Fibroblast of lung (primary cell): ENCODE data around the gene ASIC2.

Experiments
- EZH2 ChIP-seq: IDR thresholded peaks from 2 replicates; pipeline ENCODE4 v1.5.1; 2012; ENCODE audit warnings: low read length, control low read depth, mild to moderate bottlenecking; ENCODE audit errors: missing control alignments
- TF ChIP-seq, protein P1 (sequence below), 2 donors: IDR thresholded peaks in 1 of 2; conservative IDR thresholded peaks in 1 of 2; 1 replicate in 1 of 2; 2 replicates in 1 of 2; pipeline ENCODE4 v1.5.1; 2011 to 2012; ENCODE audit warnings: low read length in 2 of 2, control low read depth in 1 of 2, inconsistent platforms in 1 of 2, low read depth in 1 of 2, mild to moderate bottlenecking in 1 of 2

DNA sequence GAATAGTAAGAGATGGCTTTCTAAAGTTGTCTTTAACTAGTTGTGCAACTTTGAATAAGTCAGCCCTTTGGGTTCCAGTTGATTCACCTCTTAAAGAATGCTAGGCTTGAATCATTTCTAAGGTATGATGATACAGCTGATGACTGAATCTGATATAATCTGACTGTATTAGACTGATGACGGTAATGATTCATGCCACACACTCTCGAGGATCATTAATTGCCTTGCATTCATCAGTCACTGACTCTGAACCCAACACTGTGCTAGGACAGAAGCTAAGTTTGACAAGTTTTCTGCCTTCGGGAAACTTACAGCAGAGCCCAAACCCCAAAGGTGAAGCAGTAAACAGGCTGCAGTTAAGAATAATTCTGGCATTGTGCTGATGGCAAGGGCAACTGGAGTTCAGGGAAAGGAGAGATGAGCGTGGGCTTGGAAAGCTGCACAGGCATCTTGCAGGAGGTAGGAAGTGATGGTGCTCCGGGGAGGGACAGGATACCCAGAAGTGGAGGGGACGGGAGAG, 25.8 kb downstream of the ASIC2 start:
- TF ChIP-seq, protein P1, sequence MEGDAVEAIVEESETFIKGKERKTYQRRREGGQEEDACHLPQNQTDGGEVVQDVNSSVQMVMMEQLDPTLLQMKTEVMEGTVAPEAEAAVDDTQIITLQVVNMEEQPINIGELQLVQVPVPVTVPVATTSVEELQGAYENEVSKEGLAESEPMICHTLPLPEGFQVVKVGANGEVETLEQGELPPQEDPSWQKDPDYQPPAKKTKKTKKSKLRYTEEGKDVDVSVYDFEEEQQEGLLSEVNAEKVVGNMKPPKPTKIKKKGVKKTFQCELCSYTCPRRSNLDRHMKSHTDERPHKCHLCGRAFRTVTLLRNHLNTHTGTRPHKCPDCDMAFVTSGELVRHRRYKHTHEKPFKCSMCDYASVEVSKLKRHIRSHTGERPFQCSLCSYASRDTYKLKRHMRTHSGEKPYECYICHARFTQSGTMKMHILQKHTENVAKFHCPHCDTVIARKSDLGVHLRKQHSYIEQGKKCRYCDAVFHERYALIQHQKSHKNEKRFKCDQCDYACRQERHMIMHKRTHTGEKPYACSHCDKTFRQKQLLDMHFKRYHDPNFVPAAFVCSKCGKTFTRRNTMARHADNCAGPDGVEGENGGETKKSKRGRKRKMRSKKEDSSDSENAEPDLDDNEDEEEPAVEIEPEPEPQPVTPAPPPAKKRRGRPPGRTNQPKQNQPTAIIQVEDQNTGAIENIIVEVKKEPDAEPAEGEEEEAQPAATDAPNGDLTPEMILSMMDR (conservative IDR thresholded peaks at IDR 0.05 in 1 of 2, IDR thresholded peaks at IDR 0.05 in 1 of 2; ENCODE audit: low read depth in 1 of 2, low read length in 2 of 2): no peak
- no peak for TF ChIP-seq EZH2
